GM21447 (cell line): ENCODE results near the gene CASP4.
"Not testable (repeated sequence)": the region's sequence is repeated elsewhere in the genome, so short reads cannot be mapped to it uniquely, and the experiment has no call there.

Experiments used
- ATAC-seq: cut with Tn5 transposase; IDR thresholded peaks from one replicate; pipeline ENCODE4 v1.9.1; 2021; ENCODE audit not compliant: unreplicated experiment

Gene CASP4

GRCh38 chr11:104968355-104968855, at the start of gene CASP4:
TSS of gene CASP4 (minus strand) at chr11:104968574. CDS start at chr11:104968525, 49 bp downstream.
- peak; percentile 94 for ATAC-seq

GRCh38 chr11:105007463-105007862, 39.1 kb upstream of the CASP4 start:
- ATAC-seq = no peak

- ATAC-seq = no peak
These were observed 37.1 kb upstream of the CASP4 start for GRCh38 chr11:105005451-105005845.

DNA sequence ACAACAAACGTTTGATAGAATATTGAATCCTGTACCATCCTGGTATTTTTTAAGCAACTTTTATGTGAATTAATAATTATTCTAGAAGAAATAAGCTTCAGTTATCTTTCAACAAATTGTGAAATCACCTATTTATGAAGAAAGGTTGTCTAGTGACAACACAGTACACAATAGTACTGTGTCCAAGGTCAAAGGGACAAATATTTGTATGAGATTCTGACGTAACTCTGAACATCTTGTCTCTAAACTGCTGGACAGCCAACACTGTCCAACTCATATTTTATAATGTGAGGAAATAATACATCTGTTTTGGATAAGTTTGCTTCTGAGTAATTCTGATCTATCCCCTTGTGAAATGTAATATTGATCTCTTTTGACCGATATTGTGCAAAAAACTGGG, 35.6 kb upstream of the CASP4 start:
- ATAC-seq = no peak

GRCh38 chr11:105003151-105003550, 34.8 kb upstream of the CASP4 start:
- ATAC-seq = no peak

- peak; percentile 92 for ATAC-seq
These were observed 32.4 kb upstream of the CASP4 start for GRCh38 chr11:105000797-105001196.

- no peak for ATAC-seq
These were observed 31.8 kb upstream of the CASP4 start for GRCh38 chr11:105000167-105000566.

DNA sequence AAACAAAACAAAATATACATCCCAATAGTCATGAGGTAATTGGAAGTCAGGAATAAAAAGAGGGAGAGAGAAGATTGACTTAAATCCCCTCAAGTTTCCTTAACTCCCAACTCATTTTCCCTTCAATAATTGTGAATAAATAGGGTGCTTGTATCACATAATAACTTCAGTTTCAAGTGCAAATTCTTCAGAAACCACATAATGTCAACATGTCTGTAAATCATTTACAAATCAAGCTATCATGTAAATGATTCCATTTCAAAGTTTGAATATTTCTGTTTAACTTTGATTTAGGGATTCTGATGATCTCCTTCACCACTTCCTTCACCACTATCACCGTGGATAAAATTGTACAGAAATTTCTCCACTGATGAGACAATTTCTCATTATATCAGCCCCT, 31.3 kb upstream of the CASP4 start:
- ATAC-seq = no peak

DNA sequence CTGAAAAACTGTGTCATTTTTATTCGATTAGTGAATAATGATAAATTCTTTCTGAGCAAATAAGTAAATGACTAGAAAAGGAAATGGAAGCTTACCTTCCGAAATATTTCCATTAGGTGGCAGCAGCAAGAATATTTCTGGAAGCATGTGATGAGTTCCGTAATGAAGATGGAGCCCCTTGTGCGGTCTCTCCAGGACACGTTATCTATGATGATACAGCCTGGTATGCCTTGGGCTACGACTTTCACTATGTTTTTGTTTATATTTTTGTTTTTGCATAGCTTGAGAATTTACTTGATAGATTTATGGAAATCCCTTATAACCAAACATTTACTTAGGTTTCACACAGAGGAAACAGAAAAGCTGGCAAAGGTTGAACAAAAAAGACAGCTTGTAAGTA, 28.9 kb upstream of the CASP4 start:
- ATAC-seq = no peak

GRCh38 chr11:104995001-104995408, 26.6 kb upstream of the CASP4 start:
- ATAC-seq = no peak

GRCh38 chr11:104992781-104993180, 24.4 kb upstream of the CASP4 start:
- no peak for ATAC-seq

DNA sequence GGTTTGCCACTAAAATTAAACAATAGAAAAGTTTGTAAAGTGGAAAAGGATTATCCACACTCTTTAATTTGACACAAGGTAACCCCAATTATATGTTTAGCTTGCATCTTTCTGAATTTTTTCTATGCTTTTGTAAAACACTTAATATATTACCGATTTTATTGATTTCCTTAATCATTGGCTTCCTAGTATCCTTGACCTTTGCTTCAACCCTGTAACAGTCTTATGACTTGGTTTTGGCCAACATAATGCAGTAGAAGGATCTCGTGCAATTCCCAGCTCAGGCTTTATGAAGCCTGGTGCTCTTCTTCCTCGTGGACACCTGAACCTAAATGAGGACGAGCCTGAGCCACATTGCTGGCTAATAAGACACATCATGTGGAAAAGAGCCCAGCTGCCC, 23.6 kb upstream of the CASP4 start:
- ATAC-seq = no peak

DNA sequence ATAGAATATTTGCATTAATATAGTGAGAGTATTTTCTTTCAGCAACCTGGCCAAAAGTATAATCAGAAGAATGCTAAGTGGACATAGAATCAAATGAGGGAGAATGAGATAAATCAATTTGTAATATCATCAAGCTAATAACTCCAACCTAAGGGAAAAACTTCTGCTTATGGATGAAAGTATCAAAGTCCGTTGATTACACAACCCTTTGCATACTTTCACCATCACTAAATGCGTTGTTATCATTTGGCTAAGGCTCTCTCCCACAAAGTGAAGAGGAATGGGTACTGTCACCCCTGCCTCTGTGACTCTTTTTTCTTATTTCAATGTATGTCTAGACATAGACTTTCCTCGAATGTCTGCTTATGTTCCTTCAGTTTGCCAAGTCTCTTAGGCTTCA, 16.4 kb upstream of the CASP4 start:
- ATAC-seq = no peak

- no peak for ATAC-seq
These were observed 11.5 kb upstream of the CASP4 start for GRCh38 chr11:104979839-104980238.

GRCh38 chr11:104973616-104974015, 5.2 kb upstream of the CASP4 start:
- no peak for ATAC-seq

DNA sequence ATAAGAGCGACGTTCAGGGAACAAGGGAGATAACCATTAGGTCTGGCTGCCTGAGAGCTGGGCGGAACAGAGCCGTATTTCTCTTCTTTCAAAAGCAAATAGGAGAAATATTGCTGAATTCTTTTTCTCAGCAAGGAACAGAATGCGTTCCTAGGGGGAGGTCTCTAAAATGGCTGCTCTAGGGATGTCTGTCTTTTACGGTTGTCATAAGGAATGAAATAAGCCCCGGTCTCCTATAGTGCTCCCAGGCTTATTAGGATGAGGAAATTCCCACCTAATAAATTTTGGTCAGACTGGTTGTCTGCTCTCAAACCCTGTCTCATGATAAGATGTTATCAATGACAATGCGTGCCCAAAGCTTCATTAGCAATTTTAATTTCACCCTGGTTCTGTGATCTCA, 4.5 kb upstream of the CASP4 start:
- not testable (repeated sequence) for ATAC-seq

- no peak for ATAC-seq
These were observed 2.4 kb upstream of the CASP4 start for GRCh38 chr11:104970756-104971155.

- ATAC-seq = no peak
These were observed 742 bp upstream of the CASP4 start for GRCh38 chr11:104968856-104969776.

DNA sequence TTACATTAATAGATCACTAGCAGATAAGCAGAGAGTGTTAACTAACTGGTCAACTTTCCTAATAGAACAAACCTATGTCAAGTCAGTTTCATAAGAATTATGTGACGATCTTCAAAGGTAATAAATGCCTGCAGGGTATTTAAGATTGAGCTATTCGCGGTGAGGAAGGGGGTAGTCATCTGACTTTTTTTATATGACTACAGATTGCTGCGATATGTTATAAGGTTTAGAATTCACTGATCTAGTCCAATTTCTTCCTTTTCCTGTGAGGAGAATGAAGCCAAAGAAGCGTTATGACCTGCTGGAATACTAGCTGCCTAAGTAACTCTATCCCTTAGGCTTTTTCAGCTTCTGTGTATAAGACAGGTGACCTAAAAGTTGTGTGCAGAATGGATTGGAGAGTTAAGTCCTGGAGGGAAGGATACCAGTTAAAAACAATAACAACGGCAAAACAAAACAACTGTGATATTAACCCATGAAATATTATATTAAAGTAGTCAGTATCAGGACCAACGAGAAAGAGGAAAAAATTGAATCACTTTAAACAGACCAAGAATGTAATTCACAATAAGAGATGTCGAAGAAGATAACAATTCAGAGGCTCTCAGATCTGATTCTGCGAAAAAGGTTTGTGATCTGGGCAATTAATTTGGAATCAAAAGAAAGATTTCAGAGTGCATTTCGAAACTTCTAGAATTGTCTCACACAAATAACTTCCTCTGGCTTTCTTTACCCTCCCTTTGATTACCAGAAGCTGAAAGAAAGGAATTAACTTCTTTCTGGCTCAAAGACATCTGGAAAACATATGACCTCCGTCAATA, 630 bp downstream of the CASP4 start:
- peak; percentile 23 for ATAC-seq

DNA sequence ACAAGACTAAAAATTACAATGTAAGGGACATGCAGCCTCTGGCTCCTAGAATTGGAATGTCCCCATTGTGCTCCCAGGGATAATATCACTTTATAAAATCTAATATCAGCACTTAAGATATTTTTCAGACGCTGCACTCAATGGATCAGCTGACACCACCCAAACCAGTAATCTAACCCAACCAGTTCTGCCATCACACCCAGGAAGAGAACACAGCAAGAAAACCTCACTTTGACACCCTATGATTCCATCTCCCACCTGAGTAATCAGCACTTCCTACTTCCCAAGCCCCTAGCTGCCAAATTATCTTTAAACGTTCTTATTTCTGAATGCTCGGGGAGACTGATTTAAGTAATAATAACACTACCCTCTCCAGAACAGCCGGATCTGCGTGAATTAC, 2.6 kb downstream of the CASP4 start:
- ATAC-seq = no peak

GRCh38 chr11:104964247-104964646, 4.1 kb downstream of the CASP4 start:
- ATAC-seq = no peak

DNA sequence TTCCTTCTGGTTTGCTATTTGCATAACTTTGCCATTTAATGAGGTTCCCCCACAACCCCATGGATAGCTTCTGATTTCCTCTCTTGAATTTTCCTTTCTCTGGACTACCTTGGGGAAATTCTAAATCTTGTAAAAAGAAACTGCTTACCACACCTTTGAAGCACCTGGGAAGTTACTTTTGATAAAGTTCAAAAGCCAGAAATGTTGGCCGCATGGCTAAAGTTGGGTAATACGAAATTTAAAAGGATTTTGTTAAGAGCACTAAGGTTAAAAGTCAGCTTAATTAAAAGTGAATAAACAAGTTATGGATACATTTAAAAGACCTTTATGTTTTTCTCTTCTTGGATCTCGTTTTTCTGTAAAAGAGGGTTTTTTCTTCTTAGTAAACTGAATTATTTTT, 5.5 kb downstream of the CASP4 start:
- ATAC-seq = no peak
